HG02610 (cell line): ENCODE results near the gene FBXL4.
A peak's percentile ranks its signal among the peaks of the same experiment; 100 is the strongest.

ENCODE experiments used
- ATAC-seq: cut with Tn5 transposase; IDR thresholded peaks from one replicate; pipeline ENCODE4 v1.9.1; 2021; ENCODE audit warnings: mild to moderate bottlenecking, moderate library complexity; ENCODE audit not compliant: unreplicated experiment

Gene FBXL4

DNA sequence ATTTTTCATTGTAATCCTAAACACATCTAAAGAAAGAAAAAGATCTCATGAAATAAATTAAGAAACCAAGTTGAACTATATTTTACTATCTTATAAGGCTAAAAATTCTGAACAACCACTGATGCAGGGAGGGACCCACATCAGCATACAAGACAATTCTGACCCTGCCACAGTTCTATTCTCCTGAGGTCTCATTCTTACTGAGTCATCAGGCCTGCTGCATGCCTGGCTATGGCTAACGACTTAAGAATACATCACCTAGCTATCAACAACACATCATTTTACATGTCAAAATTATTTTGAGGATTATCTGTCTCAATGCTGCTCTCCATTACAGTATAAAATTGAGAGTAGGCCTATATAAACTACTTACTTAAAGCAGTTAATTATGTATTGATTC lies 52.9 kb downstream of the FBXL4 start:
- ATAC-seq, result no peak

DNA sequence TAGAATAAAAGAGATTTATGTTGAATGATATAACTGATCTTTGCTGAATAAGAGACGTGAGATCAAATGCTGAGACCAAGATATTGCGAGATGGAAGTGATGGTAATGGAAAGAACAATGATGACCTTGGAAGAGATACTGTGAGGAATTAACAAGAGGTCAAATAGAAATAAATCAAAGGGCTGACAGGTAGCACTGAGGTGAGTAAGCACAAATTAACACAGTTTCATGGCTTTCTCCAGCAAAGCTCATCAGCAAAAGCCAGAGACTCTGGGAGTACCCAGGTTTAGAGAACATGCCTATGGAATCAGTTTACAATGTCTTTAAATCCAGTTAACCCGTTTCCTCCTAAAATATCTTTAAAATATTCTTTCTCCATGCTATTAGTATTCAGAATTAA lies 60.1 kb downstream of the FBXL4 start:
- ATAC-seq, result no peak

DNA sequence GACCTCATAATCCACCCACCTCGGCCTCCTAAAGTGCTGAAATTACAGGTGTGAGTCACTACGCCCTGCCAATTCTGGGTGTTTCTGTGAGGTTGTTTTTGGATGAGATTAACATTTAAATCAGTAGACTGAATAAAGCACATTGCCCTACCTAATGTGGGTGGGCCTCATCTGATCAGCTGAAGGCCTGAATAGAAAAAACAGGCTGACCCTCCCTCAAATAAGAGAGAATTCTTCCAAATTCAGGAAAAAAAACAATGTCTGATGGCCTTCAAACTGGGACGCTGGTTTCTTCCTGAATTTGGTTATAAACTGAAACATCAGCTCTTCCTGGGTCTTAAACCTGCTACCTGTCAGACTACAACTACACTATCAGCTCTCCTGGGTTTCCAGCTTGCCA lies 62.4 kb downstream of the FBXL4 start:
- no peak for ATAC-seq

DNA sequence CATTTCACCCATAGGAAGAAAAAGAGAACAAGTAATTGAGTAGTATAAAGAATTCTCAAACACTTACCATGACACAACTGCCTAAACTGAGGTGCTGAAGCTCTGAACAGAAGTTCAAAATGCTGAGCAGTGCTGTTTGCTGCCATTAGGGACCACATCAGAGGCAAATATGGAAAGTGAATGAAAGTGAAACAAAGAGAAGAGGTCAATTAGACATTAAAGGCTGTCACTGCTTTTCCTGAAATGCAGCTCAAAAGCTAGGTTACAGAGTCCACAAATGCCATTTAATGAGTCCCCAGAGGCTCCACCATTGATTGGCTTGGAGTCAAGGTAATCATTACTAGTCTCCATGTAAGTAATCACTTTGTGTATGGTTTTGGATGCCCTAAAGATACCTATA lies 67.3 kb downstream of the FBXL4 start:
- peak; percentile 97 for ATAC-seq

DNA sequence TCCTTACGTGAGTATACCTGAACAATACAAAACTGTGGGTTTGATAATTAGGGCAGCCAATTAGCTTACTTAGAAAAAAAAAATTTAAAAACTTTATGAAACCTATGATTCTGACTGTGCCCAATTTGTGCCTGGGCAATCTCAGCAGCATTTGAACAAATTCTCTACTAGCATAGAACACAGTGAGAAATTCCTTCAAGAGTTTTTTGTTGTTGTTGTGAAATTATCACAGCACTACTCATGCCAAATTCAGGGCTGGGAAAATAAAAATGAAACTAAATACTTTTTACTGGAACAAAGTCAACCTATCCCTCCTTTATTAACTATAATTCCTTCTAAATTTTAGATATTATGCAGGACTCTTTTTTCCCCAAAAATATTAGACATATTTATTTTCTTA lies 70.5 kb downstream of the FBXL4 start:
- ATAC-seq, result no peak

DNA sequence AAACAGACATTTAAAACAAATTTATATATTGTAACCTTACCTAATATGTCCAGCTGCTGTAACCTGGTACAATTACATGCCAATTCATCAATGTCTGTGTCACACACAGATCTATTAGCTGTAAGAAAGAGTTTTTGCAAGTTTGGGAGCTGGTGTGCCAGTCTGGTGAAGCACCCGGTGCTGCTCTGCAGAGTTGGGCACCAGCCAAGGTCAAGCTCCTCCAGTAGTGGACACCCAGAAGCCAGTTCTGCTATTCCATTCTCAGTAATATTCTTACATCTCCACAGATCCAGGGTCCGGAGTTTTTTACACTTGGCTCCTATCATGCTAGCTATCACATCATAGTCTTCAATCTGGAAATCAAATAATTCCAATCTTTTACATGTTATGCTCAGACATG lies 72.4 kb downstream of the FBXL4 start:
- ATAC-seq, result no peak

DNA sequence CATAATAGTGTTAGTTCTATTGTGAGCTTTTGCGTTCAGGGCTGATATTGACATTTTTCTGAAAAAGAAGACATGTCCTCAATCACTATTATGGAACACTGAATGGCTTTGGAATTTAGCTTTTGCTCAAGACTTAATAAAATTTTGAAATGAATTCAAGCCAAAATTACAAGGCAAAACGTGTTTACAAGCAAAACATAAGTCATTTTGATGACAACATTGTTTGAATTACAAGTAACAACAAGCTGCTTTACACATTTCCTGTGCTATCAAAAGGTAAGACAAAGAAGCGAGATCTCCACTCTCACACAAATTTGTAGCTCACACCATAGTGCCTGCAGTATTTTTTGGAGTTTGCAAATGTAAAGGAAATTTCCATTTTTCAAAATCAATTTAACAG lies 75.9 kb downstream of the FBXL4 start:
- no peak for ATAC-seq

DNA sequence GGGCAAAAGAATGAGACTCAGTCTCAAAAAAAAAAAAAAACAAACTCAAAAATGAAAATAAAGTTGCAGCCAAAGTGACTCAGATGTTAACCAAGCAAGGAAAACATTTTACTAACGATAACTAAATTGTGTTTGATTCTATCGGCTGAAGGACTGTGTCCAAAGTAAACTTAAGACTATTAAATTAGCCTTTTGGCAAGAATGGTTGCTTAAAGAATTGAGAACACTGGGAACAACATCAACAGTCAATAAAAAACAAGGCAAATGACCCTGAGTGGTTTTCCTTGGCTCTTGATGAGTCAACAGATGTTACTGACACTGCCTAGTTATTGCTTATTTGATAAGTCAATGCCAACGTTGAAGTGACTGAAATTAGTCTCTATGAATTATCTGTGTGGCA lies 76.7 kb downstream of the FBXL4 start:
- no peak for ATAC-seq

DNA sequence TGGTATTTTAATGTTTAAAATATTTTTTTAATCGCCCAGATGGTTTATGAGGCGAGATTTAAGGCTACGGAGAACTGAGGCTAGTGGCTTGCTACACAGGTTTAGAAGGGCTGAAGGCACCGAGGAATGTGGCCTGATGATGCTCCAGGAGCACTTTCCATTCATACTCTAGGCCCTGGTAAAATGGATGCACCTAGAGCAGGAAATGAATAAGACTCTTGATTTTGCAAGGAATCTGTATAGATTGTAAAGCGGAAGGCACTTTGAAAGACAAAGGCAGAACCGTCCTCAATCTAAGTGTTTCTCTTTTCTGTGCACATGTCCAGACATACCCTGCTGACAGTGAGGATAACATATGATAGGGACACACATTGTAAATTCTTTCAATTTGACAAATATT lies 83.2 kb downstream of the FBXL4 start:
- ATAC-seq, result no peak

DNA sequence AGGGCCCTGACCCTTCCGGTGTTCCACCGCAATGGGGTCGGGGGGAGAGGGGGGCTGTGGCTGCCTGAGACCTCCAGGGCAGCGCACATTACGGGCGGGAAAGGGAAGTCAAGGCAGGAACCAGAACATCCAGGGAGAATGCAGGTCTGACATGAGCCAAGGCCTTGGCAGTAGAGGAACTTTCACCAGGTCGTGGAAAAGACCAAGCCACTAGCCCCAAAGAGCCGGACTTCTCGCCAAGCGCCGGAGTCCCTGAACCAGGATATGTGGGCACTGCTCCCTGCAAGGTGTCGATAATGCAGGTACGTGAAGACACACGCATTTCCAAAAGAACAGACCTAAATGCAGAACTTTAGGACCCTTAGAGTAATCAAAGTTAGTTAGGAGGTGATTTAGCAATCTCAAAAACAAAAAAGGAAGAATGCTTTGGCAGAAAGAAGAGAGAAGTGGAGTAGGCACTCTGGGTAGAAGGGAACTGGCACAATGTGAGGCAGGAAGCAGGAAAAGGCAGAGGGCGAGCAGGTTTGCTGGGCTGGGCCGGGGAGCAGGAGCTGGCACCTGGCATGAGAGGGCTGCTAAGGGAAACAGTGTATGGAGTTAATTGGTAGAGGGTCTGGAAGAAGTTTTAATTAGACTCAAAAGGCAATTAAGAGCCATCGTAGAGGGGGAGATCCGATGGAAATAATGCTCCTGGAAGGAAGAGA lies 99.1 kb downstream of the FBXL4 start:
- ATAC-seq, result no peak

DNA sequence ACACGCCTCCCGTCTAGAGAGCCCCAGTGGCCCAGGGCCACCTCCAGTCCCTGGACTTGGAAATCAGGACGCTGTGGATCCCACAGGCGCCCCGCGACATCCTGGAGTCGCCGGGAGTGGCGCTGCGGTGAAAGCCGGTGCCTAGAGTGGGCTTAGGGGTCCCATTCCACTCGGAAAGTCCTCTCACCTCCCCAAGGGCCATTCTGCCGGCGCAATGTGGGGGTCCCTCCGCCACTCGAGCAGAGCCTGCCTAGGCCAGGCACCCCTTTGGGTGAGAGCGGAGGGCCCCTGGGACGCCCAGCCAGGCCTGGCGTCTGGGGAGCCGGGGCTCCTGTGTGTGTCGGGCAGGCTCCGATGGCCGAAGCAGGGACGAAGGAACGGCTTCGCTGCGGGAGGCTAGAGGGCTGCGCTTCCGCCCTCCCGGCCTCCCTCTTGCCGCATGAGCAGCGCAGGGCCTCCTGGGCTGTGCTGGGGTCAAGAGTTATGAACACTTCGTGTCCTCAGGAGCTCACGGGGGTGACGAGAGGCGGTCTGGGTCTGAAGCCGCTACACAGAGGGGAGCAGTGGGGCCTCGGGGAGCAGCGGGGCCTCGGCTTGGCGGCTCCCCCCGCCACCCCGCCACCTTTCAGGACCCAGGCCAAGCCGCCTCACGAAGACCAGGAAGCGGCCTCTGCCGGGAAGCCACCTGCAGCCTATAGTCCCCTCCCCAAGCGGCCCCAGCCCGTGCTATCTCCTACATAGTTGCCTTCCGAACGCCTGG lies 99.8 kb downstream of the FBXL4 start:
- ATAC-seq, result peak; percentile 49

DNA sequence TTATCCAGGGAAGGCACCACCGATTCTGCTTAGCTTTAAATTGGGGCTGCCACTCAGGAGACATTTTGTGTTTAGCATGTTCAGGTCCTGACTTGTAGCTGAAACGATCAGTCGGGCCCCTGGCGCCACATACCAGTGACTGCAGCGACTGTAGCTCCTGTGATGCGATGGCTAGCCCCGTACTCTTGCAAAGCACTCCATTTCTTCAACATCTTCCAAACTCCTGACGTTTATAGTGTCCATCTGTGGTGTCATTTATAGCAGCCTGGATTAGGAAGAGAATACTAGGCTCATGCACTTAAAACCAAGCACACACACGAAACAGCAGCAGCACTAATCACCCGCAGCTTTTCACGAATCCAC lies 100.3 kb downstream of the FBXL4 start:
- no peak for ATAC-seq

DNA sequence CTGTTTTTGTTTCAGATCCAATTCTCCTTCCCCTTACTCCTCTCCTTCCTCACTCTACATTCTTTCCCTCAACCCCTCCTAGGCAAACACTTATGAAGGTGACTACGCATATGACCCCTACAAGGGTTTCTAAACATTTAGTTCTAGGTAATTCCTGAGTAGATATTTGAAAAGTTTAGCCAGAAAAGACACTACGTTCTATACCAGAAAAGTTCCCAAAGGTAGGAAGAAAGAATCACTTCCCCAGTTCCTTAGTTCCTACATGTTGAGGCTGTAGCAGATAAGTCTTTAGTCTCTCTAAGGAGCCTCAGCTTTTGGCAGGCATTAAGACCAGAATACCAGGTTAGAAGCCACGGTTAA lies 101.7 kb downstream of the FBXL4 start:
- no peak for ATAC-seq

DNA sequence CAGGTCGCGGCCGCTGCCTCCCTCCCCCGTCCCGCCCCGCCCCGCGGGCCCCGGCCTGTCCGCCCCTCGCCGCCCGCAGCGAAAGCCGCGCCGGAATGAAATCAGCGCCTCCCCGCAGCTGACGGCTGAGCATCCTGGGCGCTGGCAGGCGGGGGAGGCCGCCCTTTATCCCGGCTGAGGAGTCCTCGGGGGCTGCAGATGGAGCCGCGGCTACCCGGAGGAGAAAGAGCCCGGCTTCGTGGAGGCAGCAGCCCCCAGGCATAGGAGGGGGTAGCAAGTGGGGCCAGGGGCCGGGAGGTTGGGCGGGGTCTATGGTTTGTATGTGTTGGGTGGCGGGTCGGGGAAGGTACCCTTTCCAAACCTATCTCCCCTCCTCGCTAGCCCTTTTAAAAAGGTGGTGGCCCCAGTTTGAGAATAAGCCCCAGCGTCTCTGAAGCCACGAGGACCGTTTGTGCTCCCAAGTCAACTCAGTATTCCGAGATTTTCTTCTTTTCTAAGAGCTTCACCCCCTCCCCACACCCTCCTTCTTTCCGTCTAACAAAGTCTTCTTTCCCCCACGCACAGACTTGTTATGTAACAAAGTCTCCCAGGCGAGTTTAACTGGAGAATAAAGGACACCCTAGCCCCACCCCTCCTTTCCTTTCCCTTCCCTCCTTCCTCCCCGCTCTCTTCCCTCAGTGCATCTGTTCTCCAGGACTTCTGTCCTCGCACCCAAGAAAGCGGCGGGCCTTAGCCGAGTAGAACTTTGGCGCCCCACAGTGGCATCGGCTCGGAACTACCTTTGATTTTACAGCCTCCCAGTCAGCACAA lies 102.3 kb downstream of the FBXL4 start:
- peak; percentile 62 for ATAC-seq

DNA sequence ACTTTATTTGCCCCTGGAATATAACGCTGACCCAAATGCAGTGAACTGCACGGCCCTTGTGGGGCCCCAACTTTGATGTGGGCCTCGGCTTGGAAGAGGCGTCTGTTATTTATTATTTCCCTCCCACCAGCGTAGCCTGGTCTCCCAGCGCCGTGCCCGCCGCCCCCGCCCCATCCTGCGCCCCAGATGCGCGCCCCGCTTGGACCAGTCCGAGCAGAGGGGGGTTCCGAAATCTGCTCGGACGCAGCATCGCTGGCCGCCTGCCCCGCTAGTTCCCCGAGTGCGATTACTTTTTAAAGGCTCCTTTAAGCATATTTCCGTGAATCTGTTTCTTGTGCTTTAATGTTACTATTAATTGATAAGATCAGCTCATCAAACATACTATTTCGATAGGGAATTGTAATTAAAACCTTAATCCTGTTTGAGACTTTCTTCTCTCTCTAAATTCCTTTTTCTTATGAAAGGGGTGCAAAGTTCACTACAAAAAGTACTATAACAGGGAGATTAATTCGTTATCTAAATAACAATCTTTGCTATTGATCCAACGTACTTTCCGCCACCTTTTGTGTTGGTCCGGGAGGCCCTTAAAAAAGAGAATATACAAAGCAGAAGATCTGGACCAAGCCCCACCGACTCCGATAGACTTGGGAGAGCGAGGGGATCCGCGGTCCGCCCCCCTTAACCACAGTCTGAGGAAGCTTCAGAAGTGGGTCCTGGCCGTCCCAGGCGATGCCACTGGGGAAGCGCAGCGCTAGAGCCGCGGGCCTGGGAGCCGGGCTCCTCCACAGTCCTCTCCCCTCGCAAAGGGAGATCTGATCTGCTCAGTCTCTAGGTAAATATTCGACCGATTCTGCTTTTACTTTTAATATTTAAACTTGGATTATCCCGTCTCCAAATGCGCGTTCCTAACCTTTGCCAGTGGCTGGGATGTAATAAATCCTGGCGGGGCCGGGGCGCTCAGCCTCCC lies 103.2 kb downstream of the FBXL4 start:
- ATAC-seq, result no peak

DNA sequence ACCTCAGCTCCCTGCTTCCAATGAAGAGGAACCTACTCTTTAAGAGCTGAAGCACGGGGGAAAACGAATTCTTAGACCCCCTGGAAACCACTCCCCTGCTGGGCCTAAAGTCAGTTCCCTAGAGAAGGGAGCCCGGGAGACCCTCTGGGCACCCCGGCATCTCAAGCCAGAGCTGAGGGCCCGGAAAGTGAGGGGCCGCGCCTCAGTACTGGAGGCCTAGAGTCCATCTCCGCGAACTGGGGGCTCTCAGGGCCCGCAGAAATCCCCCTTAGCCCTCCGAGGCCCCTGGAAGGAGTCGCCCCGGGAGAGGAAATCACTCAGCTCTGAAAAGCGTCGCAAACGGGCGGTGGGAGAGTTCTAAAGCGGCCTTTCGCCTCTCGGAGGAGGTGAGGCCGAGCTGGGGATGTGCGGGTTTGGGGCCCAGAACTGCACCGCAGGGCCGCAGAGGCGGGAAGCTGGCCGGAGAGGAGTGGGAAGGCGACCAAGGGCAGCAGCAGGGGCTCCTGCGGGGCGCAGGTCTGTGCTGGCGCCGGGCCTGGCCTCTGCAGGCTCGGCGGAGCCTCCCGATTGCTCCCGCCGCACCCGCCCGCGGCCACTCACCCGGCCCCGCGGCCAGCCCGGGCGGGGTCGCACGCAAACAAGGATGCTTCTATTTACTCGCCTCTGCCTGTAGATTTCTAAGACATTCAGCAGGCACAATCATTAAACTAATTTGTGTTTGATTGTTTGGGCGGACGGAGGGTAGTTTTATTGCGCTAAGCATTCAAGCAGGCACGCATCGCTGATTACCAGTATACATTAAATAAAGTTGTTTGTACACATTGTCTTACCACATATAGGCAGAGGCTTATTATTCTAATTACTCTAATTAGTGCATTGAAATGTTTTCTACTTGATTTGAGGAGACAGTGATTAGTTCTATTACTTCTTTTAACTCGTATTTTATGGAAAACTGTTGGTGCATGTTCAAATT lies 104.2 kb downstream of the FBXL4 start:
- no peak for ATAC-seq

DNA sequence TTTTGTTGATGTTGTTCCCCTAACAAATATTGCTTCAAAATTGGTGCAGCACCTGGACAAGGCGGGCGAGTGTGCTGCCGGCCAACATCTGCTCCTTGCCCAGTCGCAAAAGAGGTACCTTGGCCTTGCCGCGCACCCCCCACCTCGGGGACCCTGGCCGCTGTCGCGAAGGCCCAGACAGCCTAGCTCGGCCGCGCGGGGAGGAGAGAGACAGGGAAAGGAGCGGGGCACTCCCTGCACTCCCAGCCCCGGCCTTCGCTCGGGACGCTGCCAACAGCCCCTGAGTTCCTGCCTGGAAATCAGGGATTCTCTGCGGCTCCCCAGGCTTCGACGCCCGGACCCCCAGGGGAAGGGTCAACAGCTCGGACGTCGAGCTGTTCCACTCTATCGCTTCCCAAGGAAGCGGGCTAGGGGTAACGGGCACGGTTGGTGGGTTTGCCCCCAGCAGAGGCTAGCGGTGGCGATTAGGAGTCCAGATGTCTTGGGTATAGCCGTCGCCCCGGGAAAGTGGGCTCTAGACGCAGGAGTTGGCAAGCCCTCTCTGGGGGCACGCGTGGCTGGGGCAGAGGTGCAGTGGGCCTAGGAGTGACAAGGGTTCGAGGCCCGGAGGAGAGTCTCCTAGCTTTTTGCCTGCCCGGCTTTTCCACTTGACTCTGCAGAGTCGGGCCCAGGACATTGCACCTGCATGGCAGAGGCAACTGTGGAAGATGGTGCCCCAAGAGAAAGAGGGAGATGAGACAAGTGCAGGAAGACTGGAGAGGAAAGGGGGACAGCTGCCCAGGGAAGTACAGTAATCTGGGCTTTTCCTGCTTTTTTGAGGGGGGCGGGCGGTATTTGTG lies 105.2 kb downstream of the FBXL4 start:
- no peak for ATAC-seq

DNA sequence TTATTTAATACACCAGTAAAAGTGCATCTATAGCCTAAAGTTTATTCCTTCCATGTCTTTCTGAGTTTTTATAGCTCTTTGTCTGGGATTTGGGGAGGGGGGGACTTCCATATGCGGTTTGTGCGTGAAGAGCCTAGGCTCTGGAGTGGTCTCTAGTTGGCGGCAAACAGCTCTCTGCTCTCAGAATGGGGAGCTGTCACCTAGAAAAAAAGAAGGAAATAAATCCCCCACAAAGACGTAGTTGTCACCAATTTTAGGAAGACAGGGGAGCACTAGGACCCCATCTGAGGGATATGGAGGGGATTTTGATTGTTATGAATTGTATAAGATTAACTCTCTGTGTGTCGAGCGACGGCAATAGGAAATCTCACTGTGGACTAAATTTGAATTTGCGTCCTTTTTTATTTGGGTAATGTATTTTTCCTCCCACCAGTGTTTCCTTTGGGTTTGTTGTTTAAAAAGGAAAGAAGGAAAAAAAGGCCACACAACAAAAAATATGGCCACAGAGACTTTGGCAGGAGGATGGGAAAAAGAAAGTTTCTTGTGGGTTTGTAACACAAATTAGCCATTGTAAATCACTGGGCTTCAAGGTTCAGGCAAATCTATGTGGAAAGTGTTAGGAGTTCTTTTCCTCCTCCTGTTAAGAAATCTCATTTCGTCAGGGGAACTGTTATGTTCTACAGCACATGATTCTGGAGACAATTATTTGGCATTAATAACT lies 106.0 kb downstream of the FBXL4 start:
- ATAC-seq, result no peak
